Measurements from ENCODE around the gene PKP4.

Gene PKP4

DNA sequence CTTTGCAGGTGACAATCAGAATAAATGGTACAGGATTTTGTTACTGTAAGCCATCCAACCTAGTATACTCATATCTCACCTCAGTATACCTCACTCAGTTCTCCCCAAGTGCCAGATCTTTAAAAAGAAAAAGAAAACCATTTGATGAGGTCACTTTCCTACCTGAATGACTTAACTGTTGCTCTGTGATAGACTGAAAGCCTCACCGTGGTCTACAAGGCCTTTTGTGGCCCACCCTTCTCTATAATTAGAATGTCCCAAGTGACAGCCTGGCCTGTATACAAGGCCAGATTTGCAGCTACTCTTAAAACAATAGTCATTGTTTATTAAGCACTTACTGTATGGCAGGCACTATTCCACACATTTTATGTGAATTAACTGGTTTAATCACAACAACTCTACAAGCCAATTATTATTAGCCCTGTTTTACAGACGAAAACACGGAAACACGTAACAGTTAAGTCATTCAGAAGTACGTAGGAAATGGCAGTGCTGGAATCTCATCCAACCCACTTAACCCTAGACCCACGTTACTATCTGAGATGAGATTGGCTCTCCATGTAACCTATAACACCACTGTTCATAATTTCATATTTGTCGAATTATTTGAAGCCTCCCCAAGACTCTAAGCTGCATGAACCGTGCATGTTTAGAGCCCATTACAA lies 28.3 kb downstream of the PKP4 start:
- H3K4me3 ChIP-seq (replicated peaks; ENCODE audit: low read depth, low read length): no peak overlapping the region
- TF ChIP-seq CTCF (IDR thresholded peaks at IDR 0.05; ENCODE audit: low read depth, low read length, missing control alignments): no peak
- no peak for DNase-seq (ENCODE audit: extremely low read depth, low read depth)

DNA sequence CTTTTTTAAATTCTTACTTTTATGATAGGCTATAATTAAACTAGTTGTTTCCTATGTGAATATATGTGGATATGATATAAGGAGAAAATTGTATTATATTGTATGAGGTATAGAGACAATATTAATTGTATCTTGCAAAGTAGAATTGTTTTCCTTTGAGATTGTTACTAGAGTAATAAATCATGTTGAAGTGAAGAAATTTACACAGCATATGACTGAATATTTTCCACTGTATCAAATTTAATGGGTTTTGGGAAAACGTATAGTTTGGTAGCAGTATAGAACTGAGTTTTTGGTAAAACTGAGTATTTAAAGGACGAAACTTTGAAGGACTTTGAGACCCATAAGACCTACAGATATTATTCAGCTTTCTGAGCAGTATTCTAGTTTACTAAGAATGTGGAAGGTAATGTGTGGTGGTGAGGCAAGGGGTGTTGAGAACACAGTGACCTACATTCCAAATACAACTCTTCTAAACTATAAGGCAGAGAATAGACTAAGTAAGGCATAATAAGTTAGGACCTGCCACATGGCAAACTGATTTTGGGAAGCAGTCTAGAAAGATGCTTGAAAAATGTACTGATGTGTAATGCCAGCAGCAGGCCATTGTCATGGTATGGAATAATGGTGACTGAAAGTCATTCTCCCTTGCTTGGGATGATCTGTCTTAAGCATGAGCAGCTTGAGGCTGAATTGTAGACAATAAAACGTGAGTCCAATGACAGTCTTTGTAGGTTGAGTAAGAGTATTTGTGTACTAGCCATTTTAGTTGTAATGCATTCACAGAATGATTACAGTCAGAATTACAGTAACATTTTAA lies 29.6 kb downstream of the PKP4 start:
- no peak for TF ChIP-seq CTCF (IDR thresholded peaks at IDR 0.05; ENCODE audit: low read depth, low read length, missing control alignments)
- DNase-seq (ENCODE audit: extremely low read depth, low read depth): no peak
- no peak overlapping the region for H3K4me3 ChIP-seq (replicated peaks; ENCODE audit: low read depth, low read length)

DNA sequence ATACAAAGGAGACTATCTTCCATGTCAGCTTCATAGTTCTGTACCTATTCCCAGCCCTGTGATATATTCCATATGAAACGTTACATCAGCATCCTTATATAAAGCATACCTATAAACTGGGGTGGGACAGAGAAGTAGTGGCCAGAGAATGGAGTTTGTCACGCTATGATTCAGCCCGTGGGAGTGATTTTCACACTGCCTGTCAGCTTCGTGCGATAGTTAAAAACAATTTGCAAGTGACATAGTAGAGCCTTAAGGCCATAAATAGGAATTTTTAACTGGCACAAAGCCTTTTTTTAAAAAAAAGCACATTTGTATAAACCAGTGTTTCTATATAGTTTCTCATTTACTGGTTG lies 30.2 kb downstream of the PKP4 start:
- H3K4me3 ChIP-seq (replicated peaks; ENCODE audit: low read depth, low read length): no peak overlapping the region
- DNase-seq (ENCODE audit: extremely low read depth, low read depth): no peak
- no peak for TF ChIP-seq CTCF (IDR thresholded peaks at IDR 0.05; ENCODE audit: low read depth, low read length, missing control alignments)

- DNase-seq (ENCODE audit: extremely low read depth, low read depth): no peak
- no peak overlapping the region for H3K4me3 ChIP-seq (replicated peaks; ENCODE audit: low read depth, low read length)
- no peak for TF ChIP-seq CTCF (IDR thresholded peaks at IDR 0.05; ENCODE audit: low read depth, low read length, missing control alignments)
Observed at GRCh38 chr2:158487419-158487818, 30.7 kb downstream of the PKP4 start.

GRCh38 chr2:158488442-158489216 lies 31.9 kb downstream of the PKP4 start:
- no peak overlapping the region for H3K4me3 ChIP-seq (replicated peaks; ENCODE audit: low read depth, low read length)
- no peak for TF ChIP-seq CTCF (IDR thresholded peaks at IDR 0.05; ENCODE audit: low read depth, low read length, missing control alignments)
- DNase-seq (ENCODE audit: extremely low read depth, low read depth): no peak

DNA sequence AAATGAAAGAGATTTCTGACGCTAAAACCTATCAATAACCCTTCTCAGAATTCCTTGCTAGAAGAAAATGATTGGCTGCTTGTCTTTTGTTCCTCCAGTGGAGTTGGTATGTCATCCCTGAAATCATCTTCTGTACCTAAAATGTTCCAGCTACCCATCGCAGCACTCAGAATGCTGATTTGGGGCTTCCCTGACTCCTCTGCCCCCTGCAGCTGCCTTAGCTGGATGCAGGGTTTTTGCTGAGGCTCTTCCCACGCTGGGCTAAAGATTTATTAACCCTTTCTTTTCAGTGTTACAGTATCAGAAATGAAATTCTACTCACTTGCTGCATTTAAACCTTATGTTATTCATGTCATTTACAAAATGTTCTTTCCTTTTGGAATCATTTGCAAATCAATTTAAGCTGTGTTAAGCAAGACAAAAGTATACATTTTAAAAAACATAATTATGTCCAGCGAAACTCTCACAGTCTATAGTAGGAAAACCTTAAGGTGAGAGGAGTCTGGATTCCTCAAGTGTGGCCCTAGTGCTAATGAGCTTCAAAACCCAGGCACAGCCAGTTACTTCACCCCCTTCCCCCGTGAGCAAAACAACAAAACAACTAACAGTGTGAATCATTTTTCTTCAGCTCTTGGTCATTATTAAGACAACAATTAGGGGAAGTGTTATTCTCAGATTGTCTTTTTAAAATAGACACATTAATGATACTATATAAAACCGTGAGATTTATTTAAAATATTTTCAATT lies 32.8 kb downstream of the PKP4 start:
- no peak for DNase-seq (ENCODE audit: extremely low read depth, low read depth)
- TF ChIP-seq CTCF (IDR thresholded peaks at IDR 0.05; ENCODE audit: low read depth, low read length, missing control alignments): no peak
- no peak overlapping the region for H3K4me3 ChIP-seq (replicated peaks; ENCODE audit: low read depth, low read length)
